ENCODE data around the gene RPL6. TPM values are rescaled to one million over a fixed set of nuclear protein-coding genes. Genes with fewer than 3 reads are reported as not detected.
"Not testable (repeated sequence)": the region's sequence is repeated elsewhere in the genome, so short reads cannot be mapped to it uniquely, and the experiment has no call there.

Gene RPL6
- total and polyA plus RNA-seq, 7 experiments from 2014 or later, result 697 to 1,668 (median 1,363) TPM

GRCh38 chr12:112438645-112439044, 29.2 kb upstream of the RPL6 start:
- H3K4me1 ChIP-seq (ENCODE audit: control insufficient read depth in 2 of 2, insufficient read depth in 2 of 2, low read length in 2 of 2); H3K4me3 ChIP-seq (ENCODE audit: low read length); H3K9me3 Mint-ChIP-seq; H3K9me3 ChIP-seq (ENCODE audit: control insufficient read depth in 2 of 3, low read length in 3 of 3); POLR2A ChIA-PET; H3K36me3 ChIP-seq (ENCODE audit: control insufficient read depth in 2 of 3, insufficient read depth in 3 of 3, low read length in 3 of 3); CTCF ChIA-PET; H3K27me3 ChIP-seq (ENCODE audit: control insufficient read depth in 2 of 2, insufficient read depth in 2 of 2, low read length in 2 of 2); intact Hi-C loops (cut with micrococcal nuclease); H3K36me3 Mint-ChIP-seq; ATAC-seq; H3K4me3 Mint-ChIP-seq; H3K27ac ChIP-seq (ENCODE audit: low read depth, low read length); DNase-seq; H3K27me3 Mint-ChIP-seq: not testable (repeated sequence)
- Mint-ChIP-seq H3K4me1 (peaks cover 8 to 28% (median 19%) of the 10 kb centered on the region in 7 donors), H3K27ac (peak overlapping the region in 1 of 9 donors; percentile 66)

GRCh38 chr12:112433551-112433950, 24.1 kb upstream of the RPL6 start:
- Mint-ChIP-seq H3K4me3 (no peak overlapping the region), H3K4me1 (peaks cover 23 to 44% (median 32%) of the 10 kb centered on the region in 7 donors), H3K27ac (peak overlapping the region in 2 of 9 donors; percentile 8 to 21), H3K36me3 (peaks cover 0 to 12% (median 5%) of the 10 kb centered on the region in 5 donors), H3K9me3 (no peaks in the 10 kb centered on the region), H3K27me3 (no peaks in the 10 kb centered on the region)
- no peak for ATAC-seq
- no peaks in the 10 kb centered on the region for H3K4me1 ChIP-seq (ENCODE audit: control insufficient read depth in 2 of 2, insufficient read depth in 2 of 2, low read length in 2 of 2)
- ChIA-PET CTCF (no interaction called here), POLR2A (no interaction called here)
- no peak overlapping the region for H3K27ac ChIP-seq (ENCODE audit: low read depth, low read length)
- H3K9me3 ChIP-seq (ENCODE audit: control insufficient read depth in 2 of 3, low read length in 3 of 3), result no peaks in the 10 kb centered on the region
- H3K27me3 ChIP-seq (ENCODE audit: control insufficient read depth in 2 of 2, insufficient read depth in 2 of 2, low read length in 2 of 2), result no peaks in the 10 kb centered on the region
- no peak overlapping the region for H3K4me3 ChIP-seq (ENCODE audit: low read length)
- intact Hi-C loops (cut with micrococcal nuclease), result no loop called here
- no peaks in the 10 kb centered on the region for H3K36me3 ChIP-seq (ENCODE audit: control insufficient read depth in 2 of 3, insufficient read depth in 3 of 3, low read length in 3 of 3)
- no peak for DNase-seq

GRCh38 chr12:112431965-112432364, 22.6 kb upstream of the RPL6 start:
- H3K36me3 Mint-ChIP-seq, result peaks cover 0 to 13% (median 12%) of the 10 kb centered on the region in 5 donors
- H3K9me3 Mint-ChIP-seq, result no peaks in the 10 kb centered on the region
- H3K4me1 Mint-ChIP-seq, result peaks cover 21 to 42% (median 27%) of the 10 kb centered on the region in 7 donors
- Histone ChIP-seq H3K4me3 (ENCODE audit: low read length) (no peak overlapping the region), H3K9me3 (ENCODE audit: control insufficient read depth in 2 of 3, low read length in 3 of 3) (no peaks in the 10 kb centered on the region), H3K27me3 (ENCODE audit: control insufficient read depth in 2 of 2, insufficient read depth in 2 of 2, low read length in 2 of 2) (no peaks in the 10 kb centered on the region), H3K27ac (ENCODE audit: low read depth, low read length) (no peak overlapping the region), H3K36me3 (ENCODE audit: control insufficient read depth in 2 of 3, insufficient read depth in 3 of 3, low read length in 3 of 3) (no peaks in the 10 kb centered on the region), H3K4me1 (ENCODE audit: control insufficient read depth in 2 of 2, insufficient read depth in 2 of 2, low read length in 2 of 2) (no peaks in the 10 kb centered on the region)
- ChIA-PET POLR2A (interaction anchor here (0.8 kb wide), 1 partner anchor 14 kb away, joined by 3 read pairs; the partner anchor contains the start of gene PTPN11), CTCF (interaction anchor here (0.5 kb wide), 1 partner anchor 1432 kb away, joined by 4 read pairs; no protein-coding TSS in a partner anchor)
- no peak overlapping the region for H3K4me3 Mint-ChIP-seq
- ATAC-seq (no peak), DNase-seq (no peak)
- H3K27ac Mint-ChIP-seq, result peak overlapping the region in 1 of 9 donors; percentile 72
- intact Hi-C loops (cut with micrococcal nuclease), result no loop called here
- no peaks in the 10 kb centered on the region for H3K27me3 Mint-ChIP-seq

- Mint-ChIP-seq H3K27me3 (no peaks in the 10 kb centered on the region), H3K9me3 (no peaks in the 10 kb centered on the region), H3K4me1 (peaks cover 21 to 43% (median 29%) of the 10 kb centered on the region in 7 donors), H3K4me3 (no peak overlapping the region), H3K36me3 (peaks cover 0 to 14% (median 12%) of the 10 kb centered on the region in 5 donors), H3K27ac (peak overlapping the region in 1 of 9 donors; percentile 39)
- intact Hi-C loops (cut with micrococcal nuclease), result no loop called here
- DNase-seq (no peak), ATAC-seq (no peak)
- CTCF ChIA-PET, result no interaction called here
- no peaks in the 10 kb centered on the region for H3K27me3 ChIP-seq (ENCODE audit: control insufficient read depth in 2 of 2, insufficient read depth in 2 of 2, low read length in 2 of 2)
- no peak overlapping the region for H3K27ac ChIP-seq (ENCODE audit: low read depth, low read length)
- POLR2A ChIA-PET, result interaction anchor here (0.7 kb wide), 1 partner anchor 45 kb away, joined by 3 read pairs; no protein-coding TSS in a partner anchor
- H3K4me3 ChIP-seq (ENCODE audit: low read length), result no peak overlapping the region
- no peaks in the 10 kb centered on the region for H3K9me3 ChIP-seq (ENCODE audit: control insufficient read depth in 2 of 3, low read length in 3 of 3)
- no peaks in the 10 kb centered on the region for H3K4me1 ChIP-seq (ENCODE audit: control insufficient read depth in 2 of 2, insufficient read depth in 2 of 2, low read length in 2 of 2)
- H3K36me3 ChIP-seq (ENCODE audit: control insufficient read depth in 2 of 3, insufficient read depth in 3 of 3, low read length in 3 of 3), result no peaks in the 10 kb centered on the region
Measured at GRCh38 chr12:112430929-112431328, 21.5 kb upstream of the RPL6 start.

GRCh38 chr12:112427760-112428159, 18.4 kb upstream of the RPL6 start:
- H3K4me1 ChIP-seq (ENCODE audit: control insufficient read depth in 2 of 2, insufficient read depth in 2 of 2, low read length in 2 of 2), result peaks cover 8 to 12% of the 10 kb centered on the region in 2 donors
- Mint-ChIP-seq H3K36me3 (peaks cover 0 to 13% (median 12%) of the 10 kb centered on the region in 5 donors), H3K4me1 (peaks cover 33 to 49% (median 42%) of the 10 kb centered on the region in 7 donors), H3K27ac (peak overlapping the region in 1 of 9 donors; percentile 26), H3K9me3 (no peaks in the 10 kb centered on the region), H3K27me3 (no peaks in the 10 kb centered on the region), H3K4me3 (no peak overlapping the region)
- ChIA-PET POLR2A (no interaction called here), CTCF (no interaction called here)
- H3K4me3 ChIP-seq (ENCODE audit: low read length), result no peak overlapping the region
- no peaks in the 10 kb centered on the region for H3K27me3 ChIP-seq (ENCODE audit: control insufficient read depth in 2 of 2, insufficient read depth in 2 of 2, low read length in 2 of 2)
- no peaks in the 10 kb centered on the region for H3K36me3 ChIP-seq (ENCODE audit: control insufficient read depth in 2 of 3, insufficient read depth in 3 of 3, low read length in 3 of 3)
- no peak for DNase-seq
- ATAC-seq, result no peak
- intact Hi-C loops (cut with micrococcal nuclease), result no loop called here
- no peak overlapping the region for H3K27ac ChIP-seq (ENCODE audit: low read depth, low read length)
- H3K9me3 ChIP-seq (ENCODE audit: control insufficient read depth in 2 of 3, low read length in 3 of 3), result no peaks in the 10 kb centered on the region

- intact Hi-C loops (cut with micrococcal nuclease), result no loop called here
- Mint-ChIP-seq H3K4me1 (peaks cover 27 to 53% (median 46%) of the 10 kb centered on the region in 7 donors), H3K27me3 (no peaks in the 10 kb centered on the region), H3K9me3 (no peaks in the 10 kb centered on the region), H3K27ac (no peak overlapping the region), H3K36me3 (peaks cover 0 to 7% (median 4%) of the 10 kb centered on the region in 5 donors), H3K4me3 (no peak overlapping the region)
- ATAC-seq (no peak), DNase-seq (no peak)
- H3K27ac ChIP-seq (ENCODE audit: low read depth, low read length), result no peak overlapping the region
- no peaks in the 10 kb centered on the region for H3K27me3 ChIP-seq (ENCODE audit: control insufficient read depth in 2 of 2, insufficient read depth in 2 of 2, low read length in 2 of 2)
- no peak overlapping the region for H3K4me3 ChIP-seq (ENCODE audit: low read length)
- no peaks in the 10 kb centered on the region for H3K36me3 ChIP-seq (ENCODE audit: control insufficient read depth in 2 of 3, insufficient read depth in 3 of 3, low read length in 3 of 3)
- no peaks in the 10 kb centered on the region for H3K9me3 ChIP-seq (ENCODE audit: control insufficient read depth in 2 of 3, low read length in 3 of 3)
- CTCF ChIA-PET, result no interaction called here
- POLR2A ChIA-PET, result no interaction called here
- H3K4me1 ChIP-seq (ENCODE audit: control insufficient read depth in 2 of 2, insufficient read depth in 2 of 2, low read length in 2 of 2), result peaks cover 20 to 22% of the 10 kb centered on the region in 2 donors
Measured at GRCh38 chr12:112425582-112426382, 16.4 kb upstream of the RPL6 start.

All from naive thymus-derived CD4-positive, alpha-beta T cell (primary cell).